ENCODE measurements around the gene CD164L2. TPM values are rescaled to one million over a fixed set of nuclear protein-coding genes. Genes with fewer than 3 reads are reported as not detected.

Gene CD164L2
- total RNA-seq, 2 experiments from 2014 or later: not detected

- peaks cover 7% of the 10 kb centered on the region for H3K4me1 Mint-ChIP-seq (ENCODE audit: low read depth)
- DNase-seq: no peak
- peaks cover 8% of the 10 kb centered on the region for H3K36me3 Mint-ChIP-seq
- no peaks in the 10 kb centered on the region for H3K27me3 Mint-ChIP-seq
- CTCF ChIA-PET: interaction anchor here (0.9 to 2.9 kb wide), 6 partner anchors 8 to 197 kb away, joined by 4 to 13 read pairs (median 4); no protein-coding TSS in a partner anchor
- intact Hi-C loops (cut with micrococcal nuclease): loop anchor here (5.0 kb wide), 1 partner anchor 118 kb away; no protein-coding TSS in a partner anchor
- H3K27ac Mint-ChIP-seq: peak overlapping the region; percentile 51
- POLR2A ChIA-PET: no interaction called here
- H3K9me3 Mint-ChIP-seq: no peaks in the 10 kb centered on the region
- H3K4me3 Mint-ChIP-seq: no peak overlapping the region
Observed at GRCh38 chr1:27403931-27404330, 20.8 kb upstream of the CD164L2 start.

GRCh38 chr1:27403065-27403726, 20.1 kb upstream of the CD164L2 start:
- ChIA-PET POLR2A (no interaction called here), CTCF (interaction anchor here (0.8 to 2.9 kb wide), 8 partner anchors 7 to 260 kb away, joined by 3 to 13 read pairs (median 4); no protein-coding TSS in a partner anchor)
- intact Hi-C loops (cut with micrococcal nuclease): loop anchor here (5.0 kb wide), 1 partner anchor 119 kb away; no protein-coding TSS in a partner anchor
- DNase-seq: peak; percentile 28
- peaks cover 6% of the 10 kb centered on the region for H3K36me3 Mint-ChIP-seq
- H3K27ac Mint-ChIP-seq: peak overlapping the region; percentile 33
- H3K9me3 Mint-ChIP-seq: no peaks in the 10 kb centered on the region
- peaks cover 7% of the 10 kb centered on the region for H3K4me1 Mint-ChIP-seq (ENCODE audit: low read depth)
- H3K27me3 Mint-ChIP-seq: no peaks in the 10 kb centered on the region
- no peak overlapping the region for H3K4me3 Mint-ChIP-seq

GRCh38 chr1:27402349-27402754, 19.2 kb upstream of the CD164L2 start:
- POLR2A ChIA-PET: no interaction called here
- Mint-ChIP-seq H3K27ac (peak overlapping the region; percentile 33), H3K4me1 (ENCODE audit: low read depth) (peaks cover 7% of the 10 kb centered on the region), H3K36me3 (peaks cover 2% of the 10 kb centered on the region), H3K9me3 (no peaks in the 10 kb centered on the region), H3K4me3 (no peak overlapping the region), H3K27me3 (no peaks in the 10 kb centered on the region)
- DNase-seq: peak; percentile 43
- intact Hi-C loops (cut with micrococcal nuclease): loop anchor here (5.0 kb wide), 1 partner anchor 120 kb away; no protein-coding TSS in a partner anchor
- CTCF ChIA-PET: interaction anchor here (0.6 to 2.9 kb wide), 10 partner anchors 14 to 261 kb away, joined by 3 to 13 read pairs (median 4); no protein-coding TSS in a partner anchor

- ChIA-PET CTCF (interaction anchor here (0.8 to 2.1 kb wide), 6 partner anchors 44 to 268 kb away, joined by 3 to 7 read pairs (median 4); no protein-coding TSS in a partner anchor), POLR2A (interaction anchor here (1.1 kb wide), 1 partner anchor 55 kb away, joined by 4 read pairs; no protein-coding TSS in a partner anchor)
- intact Hi-C loops (cut with micrococcal nuclease): loop anchor here (5.0 kb wide), 1 partner anchor 121 kb away; no protein-coding TSS in a partner anchor
- no peak overlapping the region for H3K4me3 Mint-ChIP-seq
- peaks cover 7% of the 10 kb centered on the region for H3K4me1 Mint-ChIP-seq (ENCODE audit: low read depth)
- no peaks in the 10 kb centered on the region for H3K27me3 Mint-ChIP-seq
- DNase-seq: no peak
- H3K27ac Mint-ChIP-seq: no peak overlapping the region
- no peaks in the 10 kb centered on the region for H3K9me3 Mint-ChIP-seq
- H3K36me3 Mint-ChIP-seq: no peaks in the 10 kb centered on the region
Observed at GRCh38 chr1:27400963-27401341, 17.8 kb upstream of the CD164L2 start.

- no peaks in the 10 kb centered on the region for H3K9me3 Mint-ChIP-seq
- no peak overlapping the region for H3K27ac Mint-ChIP-seq
- no peaks in the 10 kb centered on the region for H3K27me3 Mint-ChIP-seq
- ChIA-PET POLR2A (no interaction called here), CTCF (interaction anchor here (1.3 to 7.7 kb wide), 6 partner anchors 12 to 205 kb away, joined by 3 to 257 read pairs (median 5); no protein-coding TSS in a partner anchor)
- no peak overlapping the region for H3K4me3 Mint-ChIP-seq
- peaks cover 7% of the 10 kb centered on the region for H3K4me1 Mint-ChIP-seq (ENCODE audit: low read depth)
- no peaks in the 10 kb centered on the region for H3K36me3 Mint-ChIP-seq
- no peak for DNase-seq
- intact Hi-C loops (cut with micrococcal nuclease): loop anchor here (5.0 kb wide), 1 partner anchor 122 kb away; no protein-coding TSS in a partner anchor
Observed at GRCh38 chr1:27400082-27400962, 17.2 kb upstream of the CD164L2 start.

GRCh38 chr1:27399251-27400025, 16.3 kb upstream of the CD164L2 start:
- POLR2A ChIA-PET: no interaction called here
- no peak overlapping the region for H3K4me3 Mint-ChIP-seq
- intact Hi-C loops (cut with micrococcal nuclease): loop anchor here (5.0 to 10.0 kb wide), 2 partner anchors 123 to 305 kb away; no protein-coding TSS in a partner anchor
- no peak for DNase-seq
- no peak overlapping the region for H3K27ac Mint-ChIP-seq
- H3K27me3 Mint-ChIP-seq: no peaks in the 10 kb centered on the region
- no peaks in the 10 kb centered on the region for H3K9me3 Mint-ChIP-seq
- CTCF ChIA-PET: interaction anchor here (1.5 to 7.7 kb wide), 2 partner anchors 11 to 100 kb away, joined by 4 to 257 read pairs; no protein-coding TSS in a partner anchor
- H3K4me1 Mint-ChIP-seq (ENCODE audit: low read depth): peaks cover 9% of the 10 kb centered on the region
- no peaks in the 10 kb centered on the region for H3K36me3 Mint-ChIP-seq

GRCh38 chr1:27398405-27399149, 15.4 kb upstream of the CD164L2 start:
- CTCF ChIA-PET: interaction anchor here (1.0 to 7.7 kb wide), 7 partner anchors 11 to 354 kb away, joined by 3 to 257 read pairs (median 4); partner anchors contain the start of gene AHDC1
- H3K4me1 Mint-ChIP-seq (ENCODE audit: low read depth): peaks cover 6% of the 10 kb centered on the region
- H3K9me3 Mint-ChIP-seq: no peaks in the 10 kb centered on the region
- no peaks in the 10 kb centered on the region for H3K36me3 Mint-ChIP-seq
- no peaks in the 10 kb centered on the region for H3K27me3 Mint-ChIP-seq
- intact Hi-C loops (cut with micrococcal nuclease): loop anchor here (10.0 kb wide), 1 partner anchor 304 kb away; no protein-coding TSS in a partner anchor
- no peak overlapping the region for H3K4me3 Mint-ChIP-seq
- DNase-seq: no peak
- H3K27ac Mint-ChIP-seq: no peak overlapping the region
- POLR2A ChIA-PET: interaction anchor here (1.6 kb wide), 1 partner anchor 125 kb away, joined by 5 read pairs; no protein-coding TSS in a partner anchor

GRCh38 chr1:27397749-27398148, 14.6 kb upstream of the CD164L2 start:
- no peaks in the 10 kb centered on the region for H3K9me3 Mint-ChIP-seq
- CTCF ChIA-PET: interaction anchor here (1.0 to 7.7 kb wide), 9 partner anchors 10 to 353 kb away, joined by 3 to 257 read pairs (median 5); partner anchors contain the start of gene AHDC1
- H3K4me1 Mint-ChIP-seq (ENCODE audit: low read depth): peaks cover 4% of the 10 kb centered on the region
- no peak for DNase-seq
- no peak overlapping the region for H3K4me3 Mint-ChIP-seq
- POLR2A ChIA-PET: interaction anchor here (1.6 kb wide), 1 partner anchor 126 kb away, joined by 5 read pairs; no protein-coding TSS in a partner anchor
- intact Hi-C loops (cut with micrococcal nuclease): loop anchor here (10.0 kb wide), 1 partner anchor 303 kb away; no protein-coding TSS in a partner anchor
- no peak overlapping the region for H3K27ac Mint-ChIP-seq
- H3K27me3 Mint-ChIP-seq: no peaks in the 10 kb centered on the region
- no peaks in the 10 kb centered on the region for H3K36me3 Mint-ChIP-seq

- Mint-ChIP-seq H3K36me3 (no peaks in the 10 kb centered on the region), H3K27me3 (no peaks in the 10 kb centered on the region), H3K4me1 (ENCODE audit: low read depth) (peaks cover 6% of the 10 kb centered on the region), H3K9me3 (no peaks in the 10 kb centered on the region), H3K4me3 (no peak overlapping the region), H3K27ac (no peak overlapping the region)
- no peak for DNase-seq
- intact Hi-C loops (cut with micrococcal nuclease): loop anchor here (10.0 kb wide), 1 partner anchor 302 kb away; no protein-coding TSS in a partner anchor
- ChIA-PET POLR2A (no interaction called here), CTCF (interaction anchor here (0.7 to 7.7 kb wide), 10 partner anchors 9 to 352 kb away, joined by 3 to 257 read pairs (median 4); partner anchors contain the start of gene AHDC1)
Observed at GRCh38 chr1:27397110-27397509, 14.0 kb upstream of the CD164L2 start.

- Mint-ChIP-seq H3K4me3 (no peak overlapping the region), H3K36me3 (no peaks in the 10 kb centered on the region), H3K27ac (no peak overlapping the region), H3K27me3 (no peaks in the 10 kb centered on the region), H3K9me3 (no peaks in the 10 kb centered on the region), H3K4me1 (ENCODE audit: low read depth) (peaks cover 13% of the 10 kb centered on the region)
- POLR2A ChIA-PET: interaction anchor here (0.7 to 1.2 kb wide), 2 partner anchors 94 to 246 kb away, joined by 3 to 4 read pairs; no protein-coding TSS in a partner anchor
- peak; percentile 89 for DNase-seq
- CTCF ChIA-PET: interaction anchor here (0.5 to 7.7 kb wide), 43 partner anchors 8 to 1363 kb away, joined by 3 to 257 read pairs (median 4); partner anchors contain the start of genes AHDC1, CD164L2, MAP3K6 and SYTL1
- intact Hi-C loops (cut with micrococcal nuclease): loop anchor here (10.0 kb wide), 1 partner anchor 301 kb away; no protein-coding TSS in a partner anchor
Observed at GRCh38 chr1:27395441-27396195, 12.5 kb upstream of the CD164L2 start.
